GM23248 (cell line): ENCODE results near the gene ENTPD5. TPM values are rescaled to one million over a fixed set of nuclear protein-coding genes. Genes with fewer than 3 reads are reported as not detected.
"Not testable (repeated sequence)": the region's sequence is repeated elsewhere in the genome, so short reads cannot be mapped to it uniquely, and the experiment has no call there.

Source experiments
- DNase-seq: peaks from one replicate; pipeline ENCODE4 v3.0.0-alpha.2; 2015
- H2AFZ ChIP-seq: fragments of 200-600 bp; sonication (generic); 2 replicates; pipeline ENCODE4 v1.6.1; 2016; ENCODE audit warnings: antibody characterized with exemption
- H3F3A ChIP-seq: fragments of 200-600 bp; sonication (generic); 2 replicates; pipeline ENCODE4 v1.6.1; 2016; ENCODE audit warnings: mild to moderate bottlenecking, antibody characterized with exemption, mixed run types; ENCODE audit not compliant: insufficient read depth
- H3K27ac ChIP-seq: fragments of 200-600 bp; sonication (generic); 2 replicates; pipeline ENCODE4 v1.5.1; 2016; ENCODE audit warnings: mild to moderate bottlenecking
- H3K27me3 ChIP-seq: fragments of 200-600 bp; sonication (generic); replicated peaks from 2 replicates; pipeline ENCODE4 v1.6.1; 2016; ENCODE audit warnings: mild to moderate bottlenecking; ENCODE audit not compliant: insufficient read depth
- H3K36me3 ChIP-seq: fragments of 200-600 bp; sonication (generic); 2 replicates; pipeline ENCODE4 v1.6.1; 2016; ENCODE audit warnings: low read depth, mild to moderate bottlenecking
- H3K4me1 ChIP-seq: fragments of 200-600 bp; sonication (generic); 2 replicates; pipeline ENCODE4 v1.6.1; 2016; ENCODE audit warnings: mild to moderate bottlenecking; ENCODE audit not compliant: insufficient read depth
- H3K4me2 ChIP-seq: fragments of 200-600 bp; sonication (generic); one replicate; pipeline ENCODE4 v1.6.1; 2016; ENCODE audit warnings: mild to moderate bottlenecking; ENCODE audit not compliant: unreplicated experiment
- H3K4me3 ChIP-seq: fragments of 200-600 bp; sonication (generic); 2 replicates; pipeline ENCODE4 v1.5.1; 2016; ENCODE audit warnings: mild to moderate bottlenecking
- H3K79me2 ChIP-seq: fragments of 200-600 bp; sonication (generic); 2 replicates; pipeline ENCODE4 v1.6.1; 2016; ENCODE audit warnings: mild to moderate bottlenecking; ENCODE audit not compliant: insufficient read depth
- H3K9ac ChIP-seq: fragments of 200-600 bp; sonication (generic); 2 replicates; pipeline ENCODE4 v1.6.1; 2016; ENCODE audit warnings: mild to moderate bottlenecking
- H3K9me2 ChIP-seq: fragments of 200-600 bp; sonication (generic); 2 replicates; pipeline ENCODE4 v1.6.1; 2016; ENCODE audit warnings: mixed run types, mild to moderate bottlenecking, moderate library complexity; ENCODE audit not compliant: insufficient read depth
- H3K9me3 ChIP-seq: fragments of 200-600 bp; sonication (generic); one replicate; pipeline ENCODE4 v1.6.1; 2017; ENCODE audit warnings: low read depth
- H4K20me1 ChIP-seq: fragments of 200-600 bp; sonication (generic); 2 replicates; pipeline ENCODE4 v1.6.0; 2016; ENCODE audit not compliant: insufficient read depth
- EZH2 ChIP-seq: fragments of 200-600 bp; sonication (generic); IDR thresholded peaks from 2 replicates; pipeline ENCODE4 v1.6.1; 2018; ENCODE audit warnings: antibody characterized with exemption, mild to moderate bottlenecking; ENCODE audit not compliant: insufficient read depth, poor library complexity, severe bottlenecking
- EZH2phosphoT487 ChIP-seq: fragments of 200-600 bp; sonication (generic); IDR thresholded peaks from 2 replicates; pipeline ENCODE4 v1.6.1; 2018; ENCODE audit warnings: antibody characterized with exemption, moderate library complexity, mild to moderate bottlenecking, low read depth; ENCODE audit not compliant: insufficient read depth
- WGBS, 2 experiments: methylation state at CpG; one replicate each; pipeline ENCODE4 v1.1.6; 2015 to 2017; ENCODE audit warnings: low lambda C conversion rate in 2 of 2, low coverage in 1 of 2; ENCODE audit errors: missing lambda C conversion rate in 2 of 2; 5-methylcytosine and 5-hydroxymethylcytosine counted together
- in situ Hi-C: fragments of 300-500 bp; cut with MboI; formaldehyde crosslinking; loops from 2 replicates; pipeline ENCODE4 v1.15.0; 2020
- polyA plus RNA-seq: library from polyadenylated mRNA; unstranded; fragments of >200 nt; fragmentation: Nextera tagmentation; extraction: Ambion mirVana; gene quantifications from 2 replicates; pipeline ENCODE4 v1.2.1, GENCODE V29; 2016
- total RNA-seq: library from RNA; depleted of rRNA; stranded (reverse); fragments of >200 nt; shearing (Covaris generic); gene quantifications from 2 replicates; pipeline ENCODE4 v1.2.3, GENCODE V29; 2014

Gene ENTPD5
- total and polyA plus RNA-seq, 2 experiments from 2014 or later, result 10.4 to 11.5 TPM

DNA sequence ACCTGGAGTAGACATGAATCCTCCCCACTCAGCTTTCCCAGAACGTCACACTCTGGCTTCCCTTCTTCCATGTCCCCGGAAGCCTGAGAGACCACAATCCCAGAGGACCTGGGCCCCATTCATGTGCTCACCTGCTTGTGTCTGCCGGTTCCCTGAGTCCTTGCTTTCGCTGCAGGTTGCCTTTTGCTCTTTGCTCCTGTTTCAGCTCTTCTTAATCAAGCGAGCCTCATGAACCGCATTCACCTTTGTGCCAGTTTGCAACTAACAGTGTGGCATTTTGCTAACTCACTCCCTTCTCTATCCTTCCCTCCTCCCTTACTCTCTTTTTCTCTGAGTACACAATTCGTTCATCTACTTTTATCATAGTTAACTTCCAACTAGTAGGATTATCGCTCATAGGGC lies 23.1 kb downstream of the ENTPD5 start:
- Histone ChIP-seq H3K36me3 (peaks cover 5% of the 10 kb centered on the region; the same call in 1 of the 2 replicates), H3K4me3 (no peak overlapping the region), H3K4me1 (no peaks in the 10 kb centered on the region), H3K4me2 (no peak overlapping the region), H4K20me1 (no peaks in the 10 kb centered on the region), H3K27ac (no peak overlapping the region), H3K9ac (no peak overlapping the region), H3K79me2 (no peaks in the 10 kb centered on the region), H3K9me3 (no peaks in the 10 kb centered on the region), H3K9me2 (no peaks in the 10 kb centered on the region), H3F3A (no peaks in the 10 kb centered on the region), H3K27me3 (no peaks in the 10 kb centered on the region), H2AFZ (no peak overlapping the region)
- WGBS, 2 experiments, result 95 to 97% methylated on average over 8 of the region's 8 CpGs
- TF ChIP-seq EZH2phosphoT487, result no peak
- no peak for TF ChIP-seq EZH2
- in situ Hi-C loops, result no loop called here
- DNase-seq, result no peak

DNA sequence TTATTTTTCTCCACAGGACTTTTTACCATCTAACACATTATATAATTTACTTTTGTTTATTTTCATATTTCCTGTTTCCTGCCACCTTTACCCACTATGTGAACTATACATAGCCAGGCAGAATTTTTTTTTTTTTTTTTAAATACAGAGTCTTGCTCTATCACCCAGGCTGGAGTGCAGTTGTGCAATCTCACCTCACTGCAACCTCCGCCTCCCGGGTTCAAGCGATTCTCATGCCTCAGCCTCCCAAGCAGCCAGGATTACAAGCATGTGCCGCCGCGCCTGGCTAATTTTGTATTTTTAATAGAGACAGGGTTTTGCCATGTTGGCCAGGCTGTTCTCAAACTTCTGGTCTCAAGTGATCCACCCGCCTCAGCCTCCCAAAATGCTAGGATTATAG lies 24.2 kb downstream of the ENTPD5 start:
- not testable (repeated sequence) for DNase-seq, H3F3A ChIP-seq, H3K27ac ChIP-seq

DNA sequence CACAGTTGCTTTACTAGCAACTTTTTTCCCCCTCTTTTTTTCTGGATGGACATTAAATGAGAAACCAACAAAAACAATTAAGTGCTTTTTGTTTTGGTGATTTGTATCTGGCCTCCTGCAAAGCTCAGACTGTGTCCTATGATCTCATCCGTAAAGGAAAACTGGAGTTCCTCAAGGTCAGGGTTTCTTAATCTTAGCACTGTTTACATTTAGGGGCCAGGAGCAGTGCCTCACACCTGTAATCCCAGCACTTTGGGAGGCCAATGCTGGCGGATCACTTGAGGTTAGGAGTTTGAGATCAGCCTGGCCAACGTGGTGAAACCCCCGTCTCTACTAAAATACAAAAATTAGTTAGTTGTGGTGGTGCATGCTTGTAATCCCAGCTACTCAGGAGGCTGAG lies 28.0 kb downstream of the ENTPD5 start:
- TF ChIP-seq EZH2 (no peak), EZH2phosphoT487 (no peak)
- DNase-seq, result no peak
- no peaks in the 10 kb centered on the region for H3K9me2 ChIP-seq
- H3K4me2 ChIP-seq, result no peak overlapping the region
- H3K9ac ChIP-seq, result no peak overlapping the region
- no peaks in the 10 kb centered on the region for H3K27me3 ChIP-seq
- in situ Hi-C loops, result no loop called here
- no peaks in the 10 kb centered on the region for H4K20me1 ChIP-seq
- no peaks in the 10 kb centered on the region for H3K9me3 ChIP-seq
- no peaks in the 10 kb centered on the region for H3K4me1 ChIP-seq
- 68 to 69% methylated on average over 4 of the region's 4 CpGs for WGBS, 2 experiments
- no peaks in the 10 kb centered on the region for H3F3A ChIP-seq
- H3K4me3 ChIP-seq, result no peak overlapping the region
- H2AFZ ChIP-seq, result no peak overlapping the region
- H3K36me3 ChIP-seq, result no peaks in the 10 kb centered on the region; the same call in 1 of the 2 replicates
- H3K79me2 ChIP-seq, result no peaks in the 10 kb centered on the region
- no peak overlapping the region for H3K27ac ChIP-seq

More for the DNA sequence above, 24.2 kb downstream of the ENTPD5 start:
- 95 to 98% methylated on average over 7 of the region's 7 CpGs for WGBS, 2 experiments
- H2AFZ ChIP-seq, H4K20me1 ChIP-seq, H3K4me1 ChIP-seq, H3K79me2 ChIP-seq, H3K36me3 ChIP-seq, H3K9me2 ChIP-seq, H3K4me2 ChIP-seq, H3K9me3 ChIP-seq, H3K9ac ChIP-seq, H3K4me3 ChIP-seq, H3K27me3 ChIP-seq, in situ Hi-C loops: not testable (repeated sequence)

DNA sequence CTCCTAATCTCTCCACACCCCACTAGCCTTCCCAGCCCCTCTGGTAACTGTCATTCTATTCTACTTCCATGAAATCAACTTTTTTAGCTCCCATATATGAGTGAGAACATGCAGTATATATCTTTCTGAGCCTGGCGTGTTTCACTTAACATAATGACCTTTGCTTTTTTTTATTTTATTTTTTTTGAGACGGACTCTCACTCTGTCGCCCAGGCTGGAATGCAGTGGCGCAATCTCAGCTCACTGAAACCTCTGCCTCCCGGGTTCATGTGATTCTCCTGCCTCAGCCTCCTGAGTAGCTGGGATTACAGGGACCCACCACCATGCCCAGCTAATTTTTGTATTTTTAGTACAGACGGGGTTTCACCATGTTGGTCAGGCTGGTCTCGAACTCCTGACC lies 30.4 kb downstream of the ENTPD5 start:
- H3K27me3 ChIP-seq, H3K79me2 ChIP-seq, H2AFZ ChIP-seq, H3K9me2 ChIP-seq, H3K36me3 ChIP-seq, DNase-seq, in situ Hi-C loops, H3K27ac ChIP-seq, H4K20me1 ChIP-seq, H3K4me2 ChIP-seq, H3K4me3 ChIP-seq, H3K9ac ChIP-seq, H3F3A ChIP-seq, H3K4me1 ChIP-seq, H3K9me3 ChIP-seq: not testable (repeated sequence)
- WGBS, 2 experiments, result 90 to 95% methylated on average over 7 of the region's 7 CpGs

DNA sequence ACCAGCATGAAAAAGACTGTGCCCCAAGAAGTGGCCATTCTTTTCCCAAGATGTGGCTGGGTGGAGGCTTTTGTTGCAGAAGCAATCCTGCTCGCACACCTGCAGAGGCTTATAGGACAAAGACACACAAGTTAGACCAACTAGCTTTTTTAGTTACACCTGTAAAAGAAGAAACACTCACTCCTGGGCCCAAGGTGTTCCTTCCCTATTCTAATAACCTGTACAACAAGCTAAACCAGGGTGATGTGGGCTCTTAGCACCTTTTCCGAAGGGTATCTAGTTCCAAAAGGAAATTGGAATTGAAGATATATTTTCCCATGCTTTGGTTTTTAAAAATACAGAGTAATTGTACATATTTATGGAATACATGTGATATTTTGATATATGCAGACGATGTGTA lies 31.0 kb downstream of the ENTPD5 start:
- TF ChIP-seq EZH2 (no peak), EZH2phosphoT487 (no peak)
- in situ Hi-C loops, result no loop called here

More for the DNA sequence above, 31.0 kb downstream of the ENTPD5 start:
- H3K4me2 ChIP-seq, result no peak overlapping the region
- no peak for DNase-seq
- H3K27ac ChIP-seq, result no peak overlapping the region
- H3K79me2 ChIP-seq, result no peaks in the 10 kb centered on the region
- H3K27me3 ChIP-seq, result no peaks in the 10 kb centered on the region
- H3K9ac ChIP-seq, result no peak overlapping the region
- H3K36me3 ChIP-seq, result no peaks in the 10 kb centered on the region; the same call in 1 of the 2 replicates
- no peaks in the 10 kb centered on the region for H3F3A ChIP-seq
- H3K4me1 ChIP-seq, result no peaks in the 10 kb centered on the region
- H2AFZ ChIP-seq, result no peak overlapping the region
- no peaks in the 10 kb centered on the region for H3K9me3 ChIP-seq
- H4K20me1 ChIP-seq, result no peaks in the 10 kb centered on the region
- WGBS, 2 experiments, result 95 to 96% methylated on average over 3 of the region's 3 CpGs
- H3K4me3 ChIP-seq, result no peak overlapping the region
- no peaks in the 10 kb centered on the region for H3K9me2 ChIP-seq
